Measurements from ENCODE around the gene SPSB4.

SPSB4 gene

DNA sequence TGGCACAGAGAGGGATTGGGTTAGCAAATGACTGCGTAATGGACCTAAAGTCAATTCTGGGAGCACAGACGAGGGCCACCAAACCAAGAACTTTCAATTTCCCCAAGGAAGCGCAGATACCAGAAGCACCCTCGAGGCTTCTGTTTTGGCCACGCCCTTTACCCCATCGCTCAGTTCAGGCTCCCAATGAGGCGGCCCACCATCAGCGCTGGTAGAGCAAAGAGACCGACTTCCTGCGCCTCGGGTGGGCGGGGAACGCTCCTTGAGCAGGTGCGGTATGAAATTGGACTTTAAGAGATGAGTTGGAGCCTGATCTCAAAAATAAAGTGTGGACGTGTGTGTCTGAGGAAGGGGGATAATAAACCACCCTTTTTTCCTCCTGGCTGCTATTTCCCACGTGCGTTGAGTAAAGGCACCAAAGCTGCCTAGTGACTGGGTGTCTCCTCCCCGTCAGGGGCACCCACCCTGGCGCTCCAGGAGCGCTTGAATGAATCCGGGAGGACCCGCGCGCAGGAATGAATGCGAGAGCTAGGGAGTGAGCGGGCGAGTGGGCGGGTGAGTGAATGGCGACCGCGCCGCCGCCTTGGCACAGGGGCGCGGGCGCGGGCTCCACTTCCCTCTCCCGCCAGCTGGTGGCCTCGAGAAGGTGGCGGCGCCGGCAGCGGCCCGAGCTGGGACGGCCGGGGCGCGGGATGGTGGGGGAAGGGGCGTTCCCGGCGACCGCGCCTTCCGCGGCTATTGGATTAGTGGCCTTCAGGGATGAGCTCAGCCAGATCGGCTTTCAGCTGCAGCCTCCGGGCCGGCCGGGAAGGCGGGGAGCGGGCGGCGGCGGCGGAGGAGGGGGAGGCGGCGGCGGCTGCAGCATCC lies at the start of gene SPSB4:
Gene SPSB4, plus strand, starts transcription at position 772 of the 867 bp plus-strand sequence. CDS start 14,758 bp downstream, outside the sequence.
- DNase-seq (ENCODE audit: low spot score): no peak

DNA sequence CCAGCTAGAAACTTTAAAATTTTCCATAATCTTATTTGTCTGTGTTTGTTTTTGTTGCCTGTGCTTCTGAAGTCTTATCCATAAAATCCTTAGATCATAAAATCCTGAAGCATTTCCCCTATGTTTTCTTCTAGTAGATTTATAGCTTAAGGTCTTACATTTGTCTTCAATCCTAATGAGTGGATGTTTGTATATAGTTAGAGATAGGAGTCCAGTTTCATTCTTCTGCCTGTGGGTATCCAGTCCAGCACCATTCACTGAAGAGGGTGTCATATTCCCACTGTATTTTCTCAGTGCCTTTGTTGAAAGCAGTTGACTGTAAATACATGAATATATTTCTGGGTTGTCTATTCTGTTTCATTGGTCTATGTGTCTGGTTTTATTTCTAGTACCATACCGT lies 44.8 kb upstream of the SPSB4 start:
- no peak for DNase-seq (ENCODE audit: low spot score)

DNA sequence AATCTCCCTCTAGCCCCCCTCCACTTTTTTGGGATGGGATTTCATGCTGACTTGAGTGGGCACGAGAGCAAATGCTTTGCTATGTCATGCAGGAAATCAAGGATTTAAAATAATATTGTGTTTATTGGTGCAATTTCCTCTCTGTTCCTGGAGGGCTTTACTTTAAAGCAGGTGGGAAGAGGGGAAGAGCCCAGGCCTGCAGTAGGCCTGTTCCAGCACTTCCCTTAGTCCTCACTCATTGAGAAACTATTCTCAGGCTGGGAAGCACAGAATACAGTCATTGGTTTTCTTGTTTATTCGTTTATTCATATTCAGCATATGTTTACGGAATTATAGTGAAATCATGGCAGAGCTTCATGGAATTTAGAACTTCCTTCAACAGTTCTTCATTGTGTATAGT lies 41.7 kb upstream of the SPSB4 start:
- DNase-seq (ENCODE audit: low spot score): no peak

DNA sequence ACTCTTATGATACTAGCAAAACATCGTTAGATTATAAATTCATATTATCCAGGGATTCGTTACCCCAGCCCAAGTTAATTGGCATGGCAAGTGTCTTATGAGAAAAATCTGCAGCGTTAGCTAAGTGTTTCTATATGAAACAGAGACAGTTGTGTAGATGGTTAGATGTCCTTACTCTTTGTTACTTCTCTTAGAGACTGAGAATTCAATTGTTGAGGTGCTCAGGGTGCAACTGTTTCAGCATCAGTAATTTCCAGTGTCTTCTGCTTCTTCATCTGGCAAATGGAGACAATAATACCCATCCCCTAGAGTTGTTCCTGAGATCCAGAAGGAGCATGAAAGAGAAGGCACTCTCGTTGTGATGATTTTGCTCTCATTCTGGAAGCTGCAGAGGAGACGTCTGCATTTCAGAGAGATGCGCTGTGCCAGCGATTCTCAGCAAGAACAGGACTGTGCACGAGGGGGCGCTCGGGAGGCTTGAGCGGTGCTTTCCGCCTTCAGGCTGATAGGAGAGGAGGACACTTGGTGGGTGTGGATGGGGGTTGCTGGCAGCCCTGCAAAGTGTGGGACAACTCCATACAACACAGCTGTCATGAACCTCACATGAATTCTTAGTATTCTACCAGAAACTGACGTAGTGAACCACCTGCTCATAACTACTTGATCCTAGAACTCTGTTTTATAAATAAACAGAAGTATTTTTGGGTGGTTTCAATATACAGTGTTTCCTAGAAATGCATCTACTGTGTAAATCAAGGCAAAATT lies 39.7 kb upstream of the SPSB4 start:
- DNase-seq (ENCODE audit: low spot score): peak; percentile 55

DNA sequence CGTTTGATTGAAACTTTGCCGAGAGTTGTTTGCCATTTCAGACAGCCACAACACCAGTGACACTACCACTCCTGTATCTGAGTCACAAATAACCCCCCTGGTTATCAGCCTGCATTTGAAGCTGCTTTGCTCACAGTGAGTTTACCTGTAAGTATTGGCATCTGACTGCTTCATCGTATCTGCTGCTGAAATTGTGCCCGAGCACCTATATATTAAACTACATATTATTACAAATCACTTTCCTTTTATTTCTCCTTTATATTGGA lies 39.2 kb upstream of the SPSB4 start:
- DNase-seq (ENCODE audit: low spot score): peak; percentile 7

DNA sequence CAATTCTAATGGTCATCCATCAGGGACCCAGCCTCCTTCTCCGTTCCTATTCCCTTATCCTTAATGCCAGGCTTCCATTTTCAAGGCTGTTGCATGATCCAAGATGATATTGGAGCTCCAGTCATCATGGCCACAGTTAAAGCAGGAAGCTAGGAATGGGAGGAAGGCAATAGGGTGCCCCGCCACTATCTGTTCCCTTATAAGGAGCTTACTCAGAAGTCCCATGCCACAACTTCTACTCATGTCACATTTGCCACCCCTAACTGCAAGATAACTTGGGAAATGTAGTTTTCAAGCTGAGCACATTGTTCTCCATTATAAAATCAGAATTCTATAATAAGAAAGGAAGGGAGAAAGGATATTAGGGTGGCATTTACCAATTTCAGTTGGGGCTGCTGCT lies 38.6 kb upstream of the SPSB4 start:
- DNase-seq (ENCODE audit: low spot score): no peak

DNA sequence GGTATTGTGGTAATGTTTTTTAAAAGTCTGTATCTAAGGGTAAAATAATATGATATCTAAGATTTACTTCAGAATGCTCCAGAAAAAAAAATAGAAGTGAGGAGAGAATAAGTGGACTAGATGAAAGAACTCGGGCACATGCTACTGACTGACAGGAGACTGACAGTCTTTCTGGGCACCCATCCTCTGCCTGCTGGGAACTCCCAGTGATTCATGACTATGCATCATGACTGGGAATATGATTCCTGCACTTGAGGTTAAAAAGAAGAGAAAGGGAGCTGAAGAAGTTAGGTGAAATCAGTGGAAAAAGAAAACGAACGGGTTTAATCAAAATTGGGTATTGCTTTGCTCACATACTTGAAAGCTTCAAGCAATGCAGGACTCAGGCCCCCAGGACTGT lies 35.7 kb upstream of the SPSB4 start:
- no peak for DNase-seq (ENCODE audit: low spot score)

DNA sequence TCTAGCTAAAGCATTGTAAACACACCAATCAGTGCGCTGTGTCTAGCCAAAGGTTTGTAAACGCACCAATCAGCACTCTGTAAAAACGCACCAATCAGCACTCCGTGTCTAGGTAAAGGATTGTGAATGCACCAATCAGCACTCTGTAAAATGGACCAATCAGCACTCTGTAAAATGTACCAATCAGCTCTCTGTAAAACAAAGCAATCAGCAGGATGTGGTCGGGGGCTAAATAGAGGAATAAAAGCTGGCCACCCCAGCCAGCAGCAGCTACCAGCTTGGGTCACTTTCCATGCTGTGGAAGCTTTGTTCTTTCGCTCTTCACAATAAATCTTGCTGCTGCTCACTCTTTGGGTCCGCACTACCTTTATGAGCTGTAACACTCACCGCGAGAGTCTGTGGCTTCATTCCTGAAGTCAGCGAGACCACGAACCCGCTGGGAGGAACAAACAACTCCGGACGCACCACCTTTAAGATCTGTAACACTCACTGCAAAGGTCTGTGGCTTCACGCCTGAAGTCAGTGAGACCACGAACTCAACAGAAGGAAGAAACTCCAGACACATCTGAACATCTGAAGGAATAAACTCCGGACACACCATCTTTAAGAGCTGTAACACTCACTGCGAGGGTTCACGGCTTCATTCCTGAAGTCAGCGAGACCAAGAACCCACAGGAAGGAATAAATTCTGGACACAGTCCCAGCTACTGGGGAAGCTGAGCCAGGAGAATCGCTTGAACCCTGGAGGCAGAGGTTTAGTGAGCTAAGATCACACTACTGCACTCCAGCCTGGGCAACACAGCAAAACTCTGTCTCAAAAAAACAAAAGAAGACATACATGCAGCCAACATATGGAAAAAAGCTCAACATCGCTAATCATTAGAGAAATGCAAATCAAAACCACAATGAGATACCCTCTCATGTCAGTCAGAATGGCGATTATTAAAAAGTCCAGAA lies 33.5 kb upstream of the SPSB4 start:
- peak; percentile 2 for DNase-seq (ENCODE audit: low spot score)

DNA sequence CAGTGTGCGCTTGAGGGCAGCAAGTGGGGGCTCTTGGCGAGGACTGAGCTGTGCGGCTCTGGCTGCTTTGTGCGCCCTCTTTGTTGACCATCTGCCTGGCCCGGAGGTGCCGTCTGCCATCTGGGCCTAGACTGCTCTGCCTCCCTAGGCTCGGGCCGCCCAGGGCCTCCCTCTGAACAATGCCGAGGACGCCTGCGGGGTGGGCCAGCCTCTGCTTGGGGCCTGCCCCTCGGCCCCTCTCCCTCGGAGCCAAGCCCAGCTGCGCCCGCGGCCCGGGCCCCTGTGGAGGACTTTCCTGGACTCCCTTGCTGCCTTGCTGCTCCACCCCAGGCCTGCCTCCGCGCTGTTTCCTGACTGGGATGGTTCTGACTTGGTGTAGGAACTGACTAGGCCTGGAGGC lies 31.9 kb upstream of the SPSB4 start:
- no peak for DNase-seq (ENCODE audit: low spot score)

DNA sequence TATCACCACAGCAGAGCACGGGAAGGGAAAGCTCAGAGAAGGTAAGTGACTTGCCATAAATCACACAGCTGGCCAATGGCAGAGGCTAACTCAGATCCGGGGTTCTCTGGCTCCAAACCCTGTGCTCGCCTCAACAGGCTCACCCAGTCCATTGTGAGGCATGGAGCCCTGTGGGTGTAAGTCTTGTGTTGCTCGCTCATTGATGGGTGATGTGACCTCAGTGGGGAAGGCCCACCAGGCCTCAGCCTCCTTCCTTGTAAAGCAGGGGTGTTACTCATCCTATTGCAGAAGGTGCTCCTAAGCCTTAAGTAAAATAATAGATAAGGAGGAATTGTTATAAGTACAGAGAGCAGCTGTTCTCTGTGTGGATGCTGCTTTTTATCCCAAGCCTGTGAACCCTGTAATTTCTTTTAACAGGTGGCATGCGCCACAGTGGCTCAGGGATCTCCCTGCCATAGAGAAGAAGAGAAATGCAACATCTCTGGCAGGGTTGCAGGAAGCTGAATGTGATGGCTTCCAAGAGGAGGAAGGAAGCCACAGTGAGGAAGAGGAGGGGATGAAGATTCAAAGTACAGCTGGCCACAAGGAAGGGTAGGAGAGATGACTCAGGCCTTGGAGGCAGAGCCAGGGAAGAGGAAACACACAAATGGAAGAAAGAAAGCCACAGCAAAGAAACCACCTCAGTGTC lies 30.9 kb upstream of the SPSB4 start:
- no peak for DNase-seq (ENCODE audit: low spot score)

DNA sequence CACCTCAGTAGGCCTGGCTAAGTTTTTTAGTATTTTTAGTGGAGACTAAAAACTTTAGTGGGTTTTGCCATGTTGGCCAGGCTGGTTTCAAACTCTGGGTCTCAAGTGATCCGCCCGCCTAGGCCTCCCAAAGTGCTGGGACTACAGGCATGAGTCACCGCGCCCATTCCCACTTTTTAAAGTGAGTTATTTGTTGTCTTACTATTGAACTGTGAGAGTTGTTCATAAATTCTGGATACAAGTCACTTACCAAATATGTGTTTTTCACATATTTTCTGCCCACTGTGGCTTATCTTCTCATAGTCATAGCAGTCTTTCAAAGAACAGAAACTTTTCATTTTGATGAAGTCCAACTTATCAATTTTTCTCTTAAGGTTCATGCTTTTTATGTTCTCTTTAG lies 29.9 kb upstream of the SPSB4 start:
- DNase-seq (ENCODE audit: low spot score): no peak

DNA sequence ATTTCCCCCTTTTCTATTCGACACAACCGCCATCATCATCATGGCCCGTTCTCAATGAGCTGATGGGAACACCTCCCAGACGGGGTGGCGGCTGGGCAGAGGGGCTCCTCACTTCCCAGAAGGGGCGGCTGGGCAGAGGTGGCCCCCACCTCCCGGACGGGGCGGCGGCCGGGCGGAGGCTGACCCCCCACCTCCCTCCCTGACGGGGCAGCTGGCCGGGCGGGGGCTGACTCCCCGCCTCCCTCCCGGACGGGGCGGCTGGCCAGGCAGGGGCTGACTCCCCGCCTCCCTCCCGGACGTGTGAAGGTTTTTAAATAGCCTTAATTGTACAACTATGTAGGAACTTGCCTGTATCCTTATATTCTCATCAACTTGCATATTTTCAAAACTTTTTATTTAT lies 20.9 kb upstream of the SPSB4 start:
- DNase-seq (ENCODE audit: low spot score): no peak

DNA sequence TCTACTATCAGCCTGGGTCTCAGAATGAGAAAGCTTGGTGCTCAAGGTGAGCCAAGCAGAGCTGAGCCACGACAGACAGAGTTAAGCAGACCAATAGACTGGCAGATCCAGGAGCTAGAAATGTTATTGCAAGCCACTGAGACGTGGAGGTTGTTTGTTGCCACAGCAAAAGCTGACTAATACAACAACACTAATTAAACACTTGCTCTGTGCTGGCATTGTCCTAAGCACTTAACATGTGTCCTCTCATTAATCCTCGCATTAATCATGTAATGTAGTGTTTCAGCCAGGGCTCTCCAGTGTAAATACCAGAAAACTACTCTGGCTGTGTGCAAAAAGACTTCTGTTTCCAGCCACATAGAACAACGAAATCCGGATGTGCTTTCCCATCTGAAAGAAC lies 11.6 kb upstream of the SPSB4 start:
- DNase-seq (ENCODE audit: low spot score): no peak

DNA sequence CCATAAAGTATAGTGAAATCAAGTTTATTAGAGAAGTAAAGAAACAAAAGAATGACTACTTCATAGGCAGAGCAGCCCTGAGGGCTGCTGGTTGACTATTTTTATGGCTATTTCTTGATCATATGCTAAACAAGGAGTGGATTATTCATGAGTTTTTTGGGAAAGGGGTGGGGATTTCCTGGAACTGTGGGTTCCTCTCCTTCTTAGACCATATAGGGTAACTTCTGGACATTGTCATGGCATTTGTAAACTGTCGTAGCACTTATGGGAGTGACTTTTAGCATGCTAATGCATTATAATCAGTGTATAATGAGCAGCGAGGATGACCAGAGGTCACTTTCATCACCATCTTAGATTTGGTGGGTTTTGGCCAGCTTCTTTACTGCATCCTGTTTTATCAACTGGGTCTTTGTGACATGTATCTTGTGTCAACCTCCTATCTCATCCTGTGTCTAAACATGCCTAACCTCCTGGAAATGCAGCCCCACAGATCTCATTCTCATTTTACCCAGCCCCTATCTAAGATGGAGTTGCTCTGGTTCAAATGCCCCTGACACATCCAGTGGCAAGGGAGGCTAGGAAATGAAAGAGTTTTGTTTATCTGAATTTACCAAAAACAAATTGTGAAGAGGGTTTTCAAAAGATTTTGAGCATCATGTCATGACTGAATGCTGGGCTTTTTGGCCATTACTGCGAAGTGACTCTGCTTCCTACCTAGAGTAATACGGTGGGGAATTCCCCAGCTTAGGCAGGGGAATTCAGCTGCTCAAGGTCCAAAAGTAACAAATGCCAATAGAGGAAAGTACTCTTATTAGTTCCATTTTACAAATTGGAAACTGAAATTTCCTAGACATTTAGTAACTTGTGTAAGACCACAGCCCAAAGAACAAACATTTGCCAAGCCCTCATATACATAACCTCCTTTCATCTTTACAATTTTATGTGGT lies 6.2 kb upstream of the SPSB4 start:
- no peak for DNase-seq (ENCODE audit: low spot score)

DNA sequence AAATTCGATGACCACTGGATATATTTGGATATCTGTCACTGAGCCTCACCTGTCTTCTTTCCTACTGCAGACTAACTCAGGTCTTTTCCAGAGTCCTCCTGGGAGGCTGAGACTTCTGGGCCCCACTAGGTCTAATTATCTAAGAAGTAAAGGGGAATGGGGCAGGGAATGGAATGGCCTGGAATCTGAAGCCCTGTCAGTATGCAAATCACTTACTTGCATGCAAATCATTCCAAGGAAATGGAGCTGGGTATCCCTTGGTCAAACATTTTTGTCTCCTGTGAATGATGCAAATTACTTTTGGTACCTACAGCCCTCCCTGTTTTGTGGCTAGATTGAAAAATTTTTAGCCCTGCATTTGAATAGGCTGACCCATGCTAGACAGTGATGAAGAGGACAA lies 5.3 kb upstream of the SPSB4 start:
- no peak for DNase-seq (ENCODE audit: low spot score)

DNA sequence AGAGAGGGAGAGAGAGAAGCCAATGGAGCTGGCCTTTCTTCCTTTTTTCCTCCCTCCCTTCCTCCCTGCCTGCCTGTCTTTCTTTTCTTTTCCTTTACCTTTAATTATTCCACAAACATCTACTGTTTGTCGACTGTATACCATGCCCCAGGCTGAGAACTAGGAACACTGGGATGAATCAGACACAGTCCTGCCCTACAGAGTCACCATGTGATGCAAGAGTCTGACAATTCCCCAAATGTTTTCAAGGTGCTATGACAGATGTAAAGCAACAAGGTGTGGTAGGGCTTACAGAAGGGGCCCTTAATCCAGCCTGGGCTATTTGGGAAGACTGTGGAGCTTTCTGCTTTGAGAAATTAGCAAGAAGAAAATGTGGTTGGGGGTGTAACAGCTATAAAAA lies 4.0 kb upstream of the SPSB4 start:
- no peak for DNase-seq (ENCODE audit: low spot score)

DNA sequence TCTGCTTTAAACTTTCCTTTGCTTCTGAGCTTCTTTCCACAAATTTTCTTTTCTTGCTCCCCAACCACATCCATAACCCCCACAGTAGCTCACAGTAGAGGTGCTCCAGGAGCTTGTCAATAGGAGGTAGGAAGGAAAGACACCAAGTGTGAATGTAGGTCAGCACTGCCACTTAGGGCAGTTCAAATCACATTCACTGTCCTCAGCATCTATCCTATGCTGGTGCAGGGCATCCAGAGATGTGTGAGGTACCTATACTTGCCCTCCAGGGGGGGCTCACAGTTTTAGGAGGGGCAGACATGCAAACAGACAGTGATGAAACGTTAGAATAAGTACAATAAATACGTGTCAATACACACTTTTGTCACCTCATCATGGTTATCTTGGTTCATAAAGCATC lies 1.5 kb upstream of the SPSB4 start:
- DNase-seq (ENCODE audit: low spot score): no peak

DNA sequence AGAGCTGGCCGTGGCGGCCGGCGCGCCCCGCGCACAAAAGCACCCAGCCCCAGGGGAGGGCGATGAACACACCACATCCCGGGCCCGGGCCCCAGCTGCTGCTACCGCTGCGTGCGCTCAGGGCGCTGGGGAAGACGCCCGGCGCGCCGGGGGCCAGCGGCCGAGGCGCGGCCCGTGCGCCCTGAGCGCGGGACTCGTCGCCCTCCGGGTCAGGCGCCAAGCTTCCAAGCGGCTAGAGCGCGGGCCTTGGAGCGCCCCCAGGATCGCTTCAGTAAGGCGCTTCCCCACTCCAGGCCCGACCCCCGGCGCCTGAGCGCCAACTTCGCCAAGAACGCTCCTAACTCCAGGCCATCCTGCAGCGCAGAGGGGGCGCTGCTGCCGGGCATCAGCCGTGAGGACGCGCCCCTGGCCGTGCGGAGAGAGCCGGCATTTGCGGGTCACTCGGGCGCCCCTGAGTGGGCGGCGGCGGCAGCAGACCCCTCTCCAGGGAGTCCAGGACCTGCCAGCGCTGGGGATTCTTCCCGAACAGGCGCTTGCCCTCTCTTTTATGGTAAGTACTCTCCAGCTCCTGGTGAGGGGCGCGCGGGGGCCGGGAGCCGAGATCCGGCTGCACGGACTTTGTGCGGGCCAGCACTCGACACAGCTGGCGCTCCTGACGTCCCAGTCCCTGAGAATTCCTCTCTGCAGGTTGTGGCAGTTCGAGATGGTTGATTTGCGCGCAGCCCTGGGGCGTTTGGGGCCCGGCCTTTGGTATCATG lies 475 bp downstream of the SPSB4 start:
- DNase-seq (ENCODE audit: low spot score): no peak

DNA sequence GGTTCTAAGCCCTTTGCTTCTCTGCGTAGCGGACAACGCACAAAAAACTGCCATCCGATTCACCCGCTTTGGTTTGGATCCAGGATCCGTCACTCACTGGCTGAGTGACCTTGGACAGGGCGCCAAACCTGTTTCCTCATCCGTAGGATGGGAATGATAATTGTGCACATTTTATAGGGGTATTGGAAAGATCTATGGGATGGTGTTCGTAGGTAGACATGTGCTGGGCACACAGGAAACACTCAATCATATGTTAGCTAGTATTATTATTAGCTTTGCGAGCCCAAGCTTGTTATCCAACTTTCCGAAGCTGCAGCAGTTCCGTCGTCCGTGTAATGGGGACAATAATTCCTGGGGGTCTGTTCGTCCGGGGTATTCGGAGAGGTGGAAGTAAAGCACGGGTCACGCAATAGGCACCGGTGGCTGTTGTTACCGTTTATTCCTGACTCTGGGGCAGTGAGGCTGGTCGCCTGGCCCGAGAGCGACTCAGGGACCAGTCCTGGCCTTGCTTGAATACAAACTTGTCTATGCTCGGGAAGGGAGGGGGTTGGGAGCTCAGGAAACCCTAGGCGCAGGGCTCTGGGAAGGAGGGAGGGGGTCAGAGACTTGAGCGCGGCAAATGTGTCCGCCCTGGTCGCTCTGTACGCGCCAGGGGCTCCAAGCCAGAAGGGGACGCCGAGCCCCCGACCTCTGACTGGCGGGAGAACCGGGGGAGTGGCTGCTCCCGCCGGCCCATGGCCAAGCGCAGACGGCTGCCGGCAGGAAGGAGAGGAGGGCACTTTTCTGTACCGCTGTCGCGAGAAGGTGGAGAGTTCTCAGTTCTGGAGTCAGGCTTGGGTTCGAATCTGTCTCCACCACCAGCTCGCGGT lies 1.3 kb downstream of the SPSB4 start:
- DNase-seq (ENCODE audit: low spot score): no peak

Data from CD4-positive, alpha-beta T cell treated with Interleukin-15 for 4 hours (primary cell).